GM23338 (cell line): ENCODE data around the gene CLDN6.
A peak's percentile ranks its signal among the peaks of the same experiment; 100 is the strongest.

Experiments
- CREB1 ChIP-seq: fragments of 250-450 bp; sonication (Bioruptor Pico); IDR thresholded peaks from 2 replicates; pipeline ENCODE4 v1.5.0; 2020; ENCODE audit warnings: low read depth, mild to moderate bottlenecking, moderate library complexity
- EZH2 ChIP-seq: fragments of 200-600 bp; sonication (generic); IDR thresholded peaks from one replicate; pipeline ENCODE4 v1.8.0; 2017; ENCODE audit warnings: antibody characterized with exemption, mild to moderate bottlenecking, low read depth; ENCODE audit not compliant: unreplicated experiment
- POLR2AphosphoS5 ChIP-seq: IDR thresholded peaks from 2 replicates; pipeline ENCODE4 v1.6.1; 2016; ENCODE audit warnings: antibody characterized with exemption, low read depth
- ZNF114 ChIP-seq: fragments of 250-450 bp; sonication (Bioruptor Pico); IDR thresholded peaks from 2 replicates; pipeline ENCODE4 v1.5.0; 2020; ENCODE audit warnings: mild to moderate bottlenecking, moderate library complexity
- TF ChIP-seq, protein P1 (sequence below), 2 experiments: fragments of 200-600 bp in 1 of 2; sonication (generic) in 1 of 2; conservative IDR thresholded peaks; 2 replicates each; pipeline versions ENCODE4 v1.5.1 to v1.6.1; 2016 to 2017; ENCODE audit warnings: antibody characterized with exemption in 2 of 2, low read depth in 2 of 2, mild to moderate bottlenecking in 2 of 2, moderate library complexity in 1 of 2
- TF ChIP-seq, protein P2 (sequence below): IDR thresholded peaks from one replicate; pipeline ENCODE4 v1.6.1; 2018; ENCODE audit warnings: antibody characterized with exemption; ENCODE audit not compliant: unreplicated experiment

DNA sequence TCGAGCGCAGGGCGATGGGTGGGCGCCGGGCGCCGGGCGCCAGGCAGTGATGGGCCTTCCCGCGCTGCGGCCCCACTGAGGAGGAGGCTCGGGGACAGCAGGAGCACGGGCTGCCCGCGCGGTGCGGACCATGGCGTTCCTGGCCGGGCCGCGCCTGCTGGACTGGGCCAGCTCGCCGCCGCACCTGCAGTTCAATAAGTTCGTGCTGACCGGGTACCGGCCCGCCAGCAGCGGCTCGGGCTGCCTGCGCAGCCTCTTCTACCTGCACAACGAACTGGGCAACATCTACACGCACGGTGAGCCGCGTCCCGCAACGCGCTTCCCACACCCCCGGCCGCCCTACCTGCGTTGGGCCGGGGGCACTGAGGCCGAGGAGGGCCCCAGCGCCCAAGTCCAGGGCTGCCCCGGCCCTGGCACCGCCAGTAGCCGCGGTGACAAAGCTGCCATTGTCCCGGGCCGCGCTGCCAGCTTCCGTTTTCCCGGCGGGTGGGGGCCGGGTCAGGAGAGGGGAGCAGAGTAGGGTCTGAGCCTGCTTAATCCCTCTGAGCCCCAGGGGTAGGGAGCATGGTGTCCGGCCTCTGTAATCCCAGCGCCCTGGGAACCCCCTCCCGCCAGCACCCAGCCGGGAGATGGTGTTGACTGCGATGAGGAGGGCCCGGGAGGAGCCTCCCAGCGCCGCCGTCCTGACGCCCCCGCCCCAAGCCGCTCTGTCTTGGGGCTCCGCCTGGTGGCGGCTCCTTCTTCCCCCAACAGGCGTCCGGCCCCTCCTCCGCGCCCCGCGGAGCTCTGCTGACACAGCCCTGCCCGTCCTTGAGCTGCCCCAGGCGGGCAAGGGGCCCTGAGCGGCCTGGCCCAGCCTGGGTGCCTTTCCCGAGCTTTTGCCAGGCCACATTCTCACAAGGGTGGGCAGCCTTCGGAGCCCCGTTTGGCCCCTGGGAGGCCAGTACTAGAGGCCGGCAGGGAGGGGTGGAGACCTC, 48.1 kb downstream of the CLDN6 start:
- TF ChIP-seq, protein P1, sequence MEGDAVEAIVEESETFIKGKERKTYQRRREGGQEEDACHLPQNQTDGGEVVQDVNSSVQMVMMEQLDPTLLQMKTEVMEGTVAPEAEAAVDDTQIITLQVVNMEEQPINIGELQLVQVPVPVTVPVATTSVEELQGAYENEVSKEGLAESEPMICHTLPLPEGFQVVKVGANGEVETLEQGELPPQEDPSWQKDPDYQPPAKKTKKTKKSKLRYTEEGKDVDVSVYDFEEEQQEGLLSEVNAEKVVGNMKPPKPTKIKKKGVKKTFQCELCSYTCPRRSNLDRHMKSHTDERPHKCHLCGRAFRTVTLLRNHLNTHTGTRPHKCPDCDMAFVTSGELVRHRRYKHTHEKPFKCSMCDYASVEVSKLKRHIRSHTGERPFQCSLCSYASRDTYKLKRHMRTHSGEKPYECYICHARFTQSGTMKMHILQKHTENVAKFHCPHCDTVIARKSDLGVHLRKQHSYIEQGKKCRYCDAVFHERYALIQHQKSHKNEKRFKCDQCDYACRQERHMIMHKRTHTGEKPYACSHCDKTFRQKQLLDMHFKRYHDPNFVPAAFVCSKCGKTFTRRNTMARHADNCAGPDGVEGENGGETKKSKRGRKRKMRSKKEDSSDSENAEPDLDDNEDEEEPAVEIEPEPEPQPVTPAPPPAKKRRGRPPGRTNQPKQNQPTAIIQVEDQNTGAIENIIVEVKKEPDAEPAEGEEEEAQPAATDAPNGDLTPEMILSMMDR (conservative IDR thresholded peaks at IDR 0.05; ENCODE audit: low read depth in 2 of 2): peak; percentile 52 to 65
- TF ChIP-seq, protein P2, sequence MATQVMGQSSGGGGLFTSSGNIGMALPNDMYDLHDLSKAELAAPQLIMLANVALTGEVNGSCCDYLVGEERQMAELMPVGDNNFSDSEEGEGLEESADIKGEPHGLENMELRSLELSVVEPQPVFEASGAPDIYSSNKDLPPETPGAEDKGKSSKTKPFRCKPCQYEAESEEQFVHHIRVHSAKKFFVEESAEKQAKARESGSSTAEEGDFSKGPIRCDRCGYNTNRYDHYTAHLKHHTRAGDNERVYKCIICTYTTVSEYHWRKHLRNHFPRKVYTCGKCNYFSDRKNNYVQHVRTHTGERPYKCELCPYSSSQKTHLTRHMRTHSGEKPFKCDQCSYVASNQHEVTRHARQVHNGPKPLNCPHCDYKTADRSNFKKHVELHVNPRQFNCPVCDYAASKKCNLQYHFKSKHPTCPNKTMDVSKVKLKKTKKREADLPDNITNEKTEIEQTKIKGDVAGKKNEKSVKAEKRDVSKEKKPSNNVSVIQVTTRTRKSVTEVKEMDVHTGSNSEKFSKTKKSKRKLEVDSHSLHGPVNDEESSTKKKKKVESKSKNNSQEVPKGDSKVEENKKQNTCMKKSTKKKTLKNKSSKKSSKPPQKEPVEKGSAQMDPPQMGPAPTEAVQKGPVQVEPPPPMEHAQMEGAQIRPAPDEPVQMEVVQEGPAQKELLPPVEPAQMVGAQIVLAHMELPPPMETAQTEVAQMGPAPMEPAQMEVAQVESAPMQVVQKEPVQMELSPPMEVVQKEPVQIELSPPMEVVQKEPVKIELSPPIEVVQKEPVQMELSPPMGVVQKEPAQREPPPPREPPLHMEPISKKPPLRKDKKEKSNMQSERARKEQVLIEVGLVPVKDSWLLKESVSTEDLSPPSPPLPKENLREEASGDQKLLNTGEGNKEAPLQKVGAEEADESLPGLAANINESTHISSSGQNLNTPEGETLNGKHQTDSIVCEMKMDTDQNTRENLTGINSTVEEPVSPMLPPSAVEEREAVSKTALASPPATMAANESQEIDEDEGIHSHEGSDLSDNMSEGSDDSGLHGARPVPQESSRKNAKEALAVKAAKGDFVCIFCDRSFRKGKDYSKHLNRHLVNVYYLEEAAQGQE: peak; percentile 24
- TF ChIP-seq CREB1 (CRISPR knock-in tag) (no peak), POLR2AphosphoS5 (peak; percentile 55), ZNF114 (CRISPR knock-in tag) (no peak), EZH2 (no peak)
